ENCODE data around the gene CCNL1.

DNA sequence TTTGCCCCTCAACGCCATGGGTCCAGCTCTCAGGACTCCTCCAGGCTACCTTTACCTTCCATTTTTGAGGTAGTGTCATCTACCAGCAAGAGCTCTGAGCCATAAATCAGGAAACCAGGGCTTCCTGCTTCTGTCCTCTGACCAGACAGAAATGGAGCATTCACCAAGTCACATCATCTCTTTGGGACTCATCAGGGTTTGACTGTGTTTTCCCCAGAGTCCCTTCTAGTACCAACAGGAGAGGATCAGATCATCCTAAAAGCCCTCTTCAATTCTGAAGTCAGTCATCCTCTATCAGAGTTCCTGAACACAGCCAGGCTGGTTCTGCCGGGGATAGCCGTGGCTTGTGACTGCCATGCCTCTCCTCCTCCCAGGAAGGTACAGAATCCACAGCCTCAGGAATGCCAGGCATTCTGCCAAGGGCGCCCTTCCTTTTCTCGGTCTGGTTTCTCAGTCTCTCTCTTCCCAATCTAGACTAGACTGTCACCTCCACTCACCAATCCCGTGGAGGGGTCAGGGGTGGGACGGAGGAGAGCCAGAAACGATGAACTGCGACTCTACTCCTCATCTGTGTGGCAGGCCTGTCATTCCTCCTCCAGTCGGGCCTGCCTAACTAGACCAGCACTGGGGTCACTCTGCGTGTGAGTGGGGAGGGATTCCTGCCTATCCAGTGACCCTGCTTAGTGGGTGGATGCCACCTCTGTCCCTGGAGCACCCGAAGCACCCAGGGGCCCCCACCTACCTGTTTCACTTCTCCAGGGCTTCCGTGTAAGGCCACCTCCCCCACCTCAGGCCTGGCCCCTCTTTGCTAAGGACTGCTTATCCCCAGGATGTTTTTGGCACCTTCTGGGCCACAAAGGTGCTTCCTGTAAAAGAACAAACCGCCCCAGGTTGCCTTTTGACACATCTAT is 30.9 kb downstream of the CCNL1 start:
- TF ChIP-seq ZNF274 (IDR thresholded peaks at IDR 0.05; ENCODE audit: low read depth, low read length) (no peak), YY1 (IDR thresholded peaks at IDR 0.05; ENCODE audit: insufficient read depth, insufficient read length) (no peak)

Measured in NT2/D1 (cell line).